Measurements from ENCODE around the gene LGALS12. TPM values are rescaled to one million over a fixed set of nuclear protein-coding genes. Genes with fewer than 3 reads are reported as not detected.
"Not testable (repeated sequence)": the region's sequence is repeated elsewhere in the genome, so short reads cannot be mapped to it uniquely, and the experiment has no call there.

The LGALS12 gene
- polyA plus RNA-seq, 3 donors from 2014 or later, result 1.7 TPM; not detected in 2

- peaks cover 18 to 23% of the 10 kb centered on the region in 2 donors for H3K4me1 Mint-ChIP-seq
- DNase-seq, result no peak
- peaks cover 0 to 3% (median 2%) of the 10 kb centered on the region in 3 donors for H3K27me3 Mint-ChIP-seq (ENCODE audit: low read depth in 3 of 3)
- H3K36me3 Mint-ChIP-seq, result no peaks in the 10 kb centered on the region
- H3K9me3 Mint-ChIP-seq, result no peaks in the 10 kb centered on the region
- no peak overlapping the region for H3K4me3 Mint-ChIP-seq
- no peak overlapping the region for H3K27ac Mint-ChIP-seq
Observed at GRCh38 chr11:63508745-63509144, 2.9 kb downstream of the LGALS12 start.

GRCh38 chr11:63510360-63511047 is 4.6 kb downstream of the LGALS12 start:
- Mint-ChIP-seq H3K27ac (no peak overlapping the region), H3K9me3 (no peaks in the 10 kb centered on the region), H3K4me1 (peaks cover 12 to 18% of the 10 kb centered on the region in 2 donors), H3K27me3 (ENCODE audit: low read depth in 3 of 3) (peaks cover 0 to 3% (median 0%) of the 10 kb centered on the region in 3 donors), H3K4me3 (no peak overlapping the region), H3K36me3 (no peaks in the 10 kb centered on the region)
- no peak for DNase-seq

- no peaks in the 10 kb centered on the region for H3K9me3 Mint-ChIP-seq
- peaks cover 5 to 11% of the 10 kb centered on the region in 2 donors for H3K4me1 Mint-ChIP-seq
- H3K27ac Mint-ChIP-seq, result peak overlapping the region in 1 of 6 donors; percentile 61
- DNase-seq, result no peak
- no peak overlapping the region for H3K4me3 Mint-ChIP-seq
- H3K36me3 Mint-ChIP-seq, result no peaks in the 10 kb centered on the region
- peaks cover 0 to 3% (median 0%) of the 10 kb centered on the region in 3 donors for H3K27me3 Mint-ChIP-seq (ENCODE audit: low read depth in 3 of 3)
Observed at GRCh38 chr11:63511048-63511748, 5.3 kb downstream of the LGALS12 start.

- peaks cover 0 to 2% (median 0%) of the 10 kb centered on the region in 3 donors for H3K27me3 Mint-ChIP-seq (ENCODE audit: low read depth in 3 of 3)
- no peak overlapping the region for H3K27ac Mint-ChIP-seq
- H3K9me3 Mint-ChIP-seq, result no peaks in the 10 kb centered on the region
- no peak overlapping the region for H3K4me3 Mint-ChIP-seq
- H3K36me3 Mint-ChIP-seq, result no peaks in the 10 kb centered on the region
- H3K4me1 Mint-ChIP-seq, result peaks cover 8 to 9% of the 10 kb centered on the region in 2 donors
- no peak for DNase-seq
Observed at GRCh38 chr11:63512816-63513215, 6.9 kb downstream of the LGALS12 start.

GRCh38 chr11:63516109-63516508 is 10.2 kb downstream of the LGALS12 start:
- peaks cover 0 to 2% (median 0%) of the 10 kb centered on the region in 3 donors for H3K27me3 Mint-ChIP-seq (ENCODE audit: low read depth in 3 of 3)
- peaks cover 28 to 34% of the 10 kb centered on the region in 2 donors for H3K4me1 Mint-ChIP-seq
- DNase-seq, result no peak
- peaks cover 0 to 6% (median 0%) of the 10 kb centered on the region in 3 donors for H3K36me3 Mint-ChIP-seq
- H3K4me3 Mint-ChIP-seq, result no peak overlapping the region
- no peaks in the 10 kb centered on the region for H3K9me3 Mint-ChIP-seq
- no peak overlapping the region for H3K27ac Mint-ChIP-seq

GRCh38 chr11:63517156-63517555 is 11.3 kb downstream of the LGALS12 start:
- H3K27ac Mint-ChIP-seq, result peak overlapping the region; percentile 12 to 86 (median 65)
- no peak for DNase-seq
- H3K9me3 Mint-ChIP-seq, result no peaks in the 10 kb centered on the region
- H3K27me3 Mint-ChIP-seq (ENCODE audit: low read depth in 3 of 3), result peaks cover 0 to 2% (median 0%) of the 10 kb centered on the region in 3 donors
- H3K4me3 Mint-ChIP-seq, result peak overlapping the region in 1 of 5 donors; percentile 11
- peaks cover 28 to 34% of the 10 kb centered on the region in 2 donors for H3K4me1 Mint-ChIP-seq
- peaks cover 0 to 6% (median 0%) of the 10 kb centered on the region in 3 donors for H3K36me3 Mint-ChIP-seq

- peaks cover 28 to 34% of the 10 kb centered on the region in 2 donors for H3K4me1 Mint-ChIP-seq
- peaks cover 0 to 6% (median 0%) of the 10 kb centered on the region in 3 donors for H3K36me3 Mint-ChIP-seq
- DNase-seq, result peak; percentile 31 to 57 (median 41)
- H3K4me3 Mint-ChIP-seq, result peak overlapping the region; percentile 15 to 74 (median 42)
- H3K9me3 Mint-ChIP-seq, result no peaks in the 10 kb centered on the region
- H3K27me3 Mint-ChIP-seq (ENCODE audit: low read depth in 3 of 3), result peaks cover 0 to 2% (median 2%) of the 10 kb centered on the region in 3 donors
- H3K27ac Mint-ChIP-seq, result peak overlapping the region; percentile 78 to 94 (median 90)
Observed at GRCh38 chr11:63518548-63518947, 12.7 kb downstream of the LGALS12 start.

GRCh38 chr11:63520606-63521170 is 14.8 kb downstream of the LGALS12 start:
- peaks cover 0 to 6% (median 0%) of the 10 kb centered on the region in 3 donors for H3K36me3 Mint-ChIP-seq
- no peak overlapping the region for H3K4me3 Mint-ChIP-seq
- peaks cover 0 to 6% (median 2%) of the 10 kb centered on the region in 3 donors for H3K27me3 Mint-ChIP-seq (ENCODE audit: low read depth in 3 of 3)
- H3K9me3 Mint-ChIP-seq, result no peaks in the 10 kb centered on the region
- peaks cover 28 to 34% of the 10 kb centered on the region in 2 donors for H3K4me1 Mint-ChIP-seq
- no peak for DNase-seq
- H3K27ac Mint-ChIP-seq, result peak overlapping the region in 4 of 6 donors; percentile 18 to 73 (median 33)

GRCh38 chr11:63521896-63522295 is 16.0 kb downstream of the LGALS12 start:
- DNase-seq, result no peak
- peaks cover 0 to 6% (median 0%) of the 10 kb centered on the region in 3 donors for H3K36me3 Mint-ChIP-seq
- no peak overlapping the region for H3K4me3 Mint-ChIP-seq
- H3K4me1 Mint-ChIP-seq, result peaks cover 28 to 34% of the 10 kb centered on the region in 2 donors
- peak overlapping the region in 1 of 6 donors; percentile 40 for H3K27ac Mint-ChIP-seq
- H3K9me3 Mint-ChIP-seq, result no peaks in the 10 kb centered on the region
- peaks cover 0 to 6% (median 2%) of the 10 kb centered on the region in 3 donors for H3K27me3 Mint-ChIP-seq (ENCODE audit: low read depth in 3 of 3)

GRCh38 chr11:63523151-63523550 is 17.3 kb downstream of the LGALS12 start:
- peaks cover 0 to 6% (median 0%) of the 10 kb centered on the region in 3 donors for H3K36me3 Mint-ChIP-seq
- no peaks in the 10 kb centered on the region for H3K9me3 Mint-ChIP-seq
- H3K27me3 Mint-ChIP-seq (ENCODE audit: low read depth in 3 of 3), result peaks cover 0 to 6% (median 0%) of the 10 kb centered on the region in 3 donors
- H3K27ac Mint-ChIP-seq, result no peak overlapping the region
- H3K4me3 Mint-ChIP-seq, result no peak overlapping the region
- peaks cover 18 to 22% of the 10 kb centered on the region in 2 donors for H3K4me1 Mint-ChIP-seq
- no peak for DNase-seq

- DNase-seq, result no peak
Observed at GRCh38 chr11:63527667-63528066, 21.8 kb downstream of the LGALS12 start.

GRCh38 chr11:63528156-63528555 is 22.3 kb downstream of the LGALS12 start:
- DNase-seq; H3K4me3 Mint-ChIP-seq; H3K27me3 Mint-ChIP-seq (ENCODE audit: low read depth in 3 of 3); H3K27ac Mint-ChIP-seq; H3K36me3 Mint-ChIP-seq; H3K9me3 Mint-ChIP-seq: not testable (repeated sequence)
- H3K4me1 Mint-ChIP-seq, result peaks cover 35 to 40% of the 10 kb centered on the region in 2 donors

More at GRCh38 chr11:63527667-63528066, 21.8 kb downstream of the LGALS12 start:
- Mint-ChIP-seq H3K4me1 (peaks cover 30 to 35% of the 10 kb centered on the region in 2 donors), H3K4me3 (no peak overlapping the region), H3K27me3 (ENCODE audit: low read depth in 3 of 3) (peaks cover 0 to 6% (median 1%) of the 10 kb centered on the region in 3 donors), H3K27ac (no peak overlapping the region), H3K9me3 (no peaks in the 10 kb centered on the region), H3K36me3 (no peaks in the 10 kb centered on the region)

GRCh38 chr11:63528729-63529278 is 22.9 kb downstream of the LGALS12 start:
- peaks cover 41 to 46% of the 10 kb centered on the region in 2 donors for H3K4me1 Mint-ChIP-seq
- not testable (repeated sequence) for H3K27me3 Mint-ChIP-seq (ENCODE audit: low read depth in 3 of 3); H3K36me3 Mint-ChIP-seq; H3K9me3 Mint-ChIP-seq; DNase-seq; H3K4me3 Mint-ChIP-seq
- peak overlapping the region in 4 of 6 donors; percentile 51 to 90 (median 67) for H3K27ac Mint-ChIP-seq
